GM12878 (cell line): ENCODE results near the gene ACACB. TPM values are rescaled to one million over a fixed set of nuclear protein-coding genes. Genes with fewer than 3 reads are reported as not detected.

Source experiments
- ATF7 ChIP-seq: fragments of 450-650 bp; IDR thresholded peaks from 2 replicates; pipeline ENCODE4 v1.6.1; 2016; ENCODE audit warnings: low read depth, mild to moderate bottlenecking
- BCL11A ChIP-seq: IDR thresholded peaks from 2 replicates; pipeline ENCODE4 v1.6.1; 2011; ENCODE audit warnings: low read depth, low read length
- CHD4 ChIP-seq: fragments of 200-600 bp; sonication (generic); IDR thresholded peaks from 2 replicates; pipeline ENCODE4 v1.6.1; 2016; ENCODE audit warnings: mild to moderate bottlenecking
- E4F1 ChIP-seq: fragments of 450-650 bp; IDR thresholded peaks from 2 replicates; pipeline ENCODE4 v1.6.1; 2018; ENCODE audit warnings: borderline replicate concordance, mild to moderate bottlenecking; ENCODE audit not compliant: partially characterized antibody
- FOXK2 ChIP-seq: fragments of 450-650 bp; IDR thresholded peaks from 2 replicates; pipeline ENCODE4 v1.6.1; 2017; ENCODE audit warnings: mild to moderate bottlenecking, moderate library complexity
- HDAC6 ChIP-seq: fragments of 200-600 bp; sonication (generic); IDR thresholded peaks from one replicate; pipeline ENCODE4 v1.8.0; 2017; ENCODE audit warnings: antibody characterized with exemption; ENCODE audit not compliant: unreplicated experiment
- IKZF1 ChIP-seq: fragments of 450-650 bp; conservative IDR thresholded peaks from 2 replicates; pipeline ENCODE4 v1.6.1; 2017; ENCODE audit warnings: antibody characterized with exemption, mild to moderate bottlenecking
- JUNB ChIP-seq: IDR thresholded peaks from 2 replicates; pipeline ENCODE4 v1.6.1; 2016; ENCODE audit warnings: antibody characterized with exemption, mild to moderate bottlenecking
- KAT2A ChIP-seq: conservative IDR thresholded peaks from 2 replicates; pipeline ENCODE4 v1.6.1; 2011; ENCODE audit warnings: low read depth, low read length; ENCODE audit not compliant: control insufficient read depth
- MTA2 ChIP-seq: fragments of 450-650 bp; IDR thresholded peaks from 2 replicates; pipeline ENCODE4 v1.6.1; 2016; ENCODE audit warnings: low read depth, mild to moderate bottlenecking, moderate library complexity
- MTA3 ChIP-seq: IDR thresholded peaks from 2 replicates; pipeline ENCODE4 v1.6.1; 2012; ENCODE audit warnings: low read length, inconsistent platforms, borderline replicate concordance
- MYC ChIP-seq: IDR thresholded peaks from 2 replicates; pipeline ENCODE4 v1.6.1; 2011; ENCODE audit warnings: mild to moderate bottlenecking, low read length, moderate library complexity, inconsistent platforms; ENCODE audit not compliant: insufficient read depth, insufficient replicate concordance, insufficient read length, severe bottlenecking
- POLR2A ChIP-seq: IDR thresholded peaks from 2 replicates; pipeline ENCODE4 v1.6.1; 2011; ENCODE audit warnings: low read depth, mild to moderate bottlenecking, low read length
- POU2F2 ChIP-seq: IDR thresholded peaks from 3 replicates; pipeline ENCODE4 v1.6.1; 2011; ENCODE audit warnings: low read depth, mild to moderate bottlenecking, low read length, borderline replicate concordance
- SMC3 ChIP-seq: IDR thresholded peaks from 2 replicates; pipeline ENCODE4 v1.6.1; 2011; ENCODE audit warnings: low read length, improper control_type of control experiment, borderline replicate concordance
- ZNF207 ChIP-seq: fragments of 450-650 bp; IDR thresholded peaks from 2 replicates; pipeline ENCODE4 v1.6.1; 2014; ENCODE audit warnings: antibody characterized with exemption, mild to moderate bottlenecking, borderline replicate concordance
- ZNF217 ChIP-seq: fragments of 450-650 bp; IDR thresholded peaks from 2 replicates; pipeline ENCODE4 v1.6.1; 2017; ENCODE audit warnings: antibody characterized with exemption, mild to moderate bottlenecking
- polyA plus RNA-seq, 11 experiments: library from polyadenylated mRNA; depleted of rRNA in 4 of 11; unstranded in 6 of 11; stranded (reverse) in 5 of 11; fragments of >200 nt; fragmentation: Nextera tagmentation in 4 of 11; fragmentation: Illumina TruSeq in 1 of 11; extraction: Ambion mirVana in 4 of 11; extraction: Trizol in 1 of 11; gene quantifications; 1 replicate in 1 of 11; 2 replicates in 10 of 11; pipeline versions ENCODE4 v1.2.1 to v1.2.3, GENCODE V29; 2011 to 2016; ENCODE audit warnings: inconsistent platforms in 2 of 11, missing spikeins in 2 of 11, low read depth in 1 of 11
- total RNA-seq, 4 experiments: library from RNA; depleted of rRNA in 3 of 4; stranded (reverse); fragments of >200 nt in 3 of 4; fragmentation: Illumina TruSeq in 1 of 4; extraction: Trizol in 1 of 4; gene quantifications; 2 replicates each; pipeline versions ENCODE4 v1.2.1 to v1.2.3, GENCODE V29; 2013 to 2021
- TF ChIP-seq, protein P1 (sequence below): IDR thresholded peaks from 2 replicates; pipeline ENCODE4 v1.6.1; 2012; ENCODE audit warnings: low read length, inconsistent platforms
- TF ChIP-seq, protein P2 (sequence below): fragments of 450-650 bp; IDR thresholded peaks from 2 replicates; pipeline ENCODE4 v1.6.1; 2018; ENCODE audit warnings: mild to moderate bottlenecking, low read depth, moderate library complexity; ENCODE audit not compliant: partially characterized antibody
- TF ChIP-seq, protein P3 (sequence below): fragments of 450-650 bp; formaldehyde crosslinking; IDR thresholded peaks from 2 replicates; pipeline ENCODE4 v1.4.0; 2022; ENCODE audit warnings: mild to moderate bottlenecking, moderate library complexity

The ACACB gene
- total and polyA plus RNA-seq, 10 of the 15 experiments (the other 5 are each of a cell fraction or from before 2014, with no cell fraction given) = 0.05 to 1.9 (median 0.38) TPM; not detected in 2

GRCh38 chr12:109093022-109093918 lies 23.1 kb upstream of the ACACB start, which contains the start of gene ALKBH2 (continued):
- TF ChIP-seq IKZF1 (peak; percentile 82), ZNF207 (peak; percentile 90), SMC3 (peak; percentile 70), ZNF217 (no peak), POLR2A (peak; percentile 97), FOXK2 (no peak), CHD4 (no peak), POU2F2 (peak; percentile 90), MTA3 (no peak), BCL11A (peak; percentile 37; the same call in 1 of the 2 replicates), KAT2A (no peak), E4F1 (peak; percentile 41), MTA2 (peak; percentile 36), MYC (peak; percentile 93), HDAC6 (no peak), JUNB (no peak), ATF7 (peak; percentile 84)
- TF ChIP-seq, protein P1, sequence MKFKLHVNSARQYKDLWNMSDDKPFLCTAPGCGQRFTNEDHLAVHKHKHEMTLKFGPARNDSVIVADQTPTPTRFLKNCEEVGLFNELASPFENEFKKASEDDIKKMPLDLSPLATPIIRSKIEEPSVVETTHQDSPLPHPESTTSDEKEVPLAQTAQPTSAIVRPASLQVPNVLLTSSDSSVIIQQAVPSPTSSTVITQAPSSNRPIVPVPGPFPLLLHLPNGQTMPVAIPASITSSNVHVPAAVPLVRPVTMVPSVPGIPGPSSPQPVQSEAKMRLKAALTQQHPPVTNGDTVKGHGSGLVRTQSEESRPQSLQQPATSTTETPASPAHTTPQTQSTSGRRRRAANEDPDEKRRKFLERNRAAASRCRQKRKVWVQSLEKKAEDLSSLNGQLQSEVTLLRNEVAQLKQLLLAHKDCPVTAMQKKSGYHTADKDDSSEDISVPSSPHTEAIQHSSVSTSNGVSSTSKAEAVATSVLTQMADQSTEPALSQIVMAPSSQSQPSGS = peak; percentile 65
- TF ChIP-seq, protein P2, sequence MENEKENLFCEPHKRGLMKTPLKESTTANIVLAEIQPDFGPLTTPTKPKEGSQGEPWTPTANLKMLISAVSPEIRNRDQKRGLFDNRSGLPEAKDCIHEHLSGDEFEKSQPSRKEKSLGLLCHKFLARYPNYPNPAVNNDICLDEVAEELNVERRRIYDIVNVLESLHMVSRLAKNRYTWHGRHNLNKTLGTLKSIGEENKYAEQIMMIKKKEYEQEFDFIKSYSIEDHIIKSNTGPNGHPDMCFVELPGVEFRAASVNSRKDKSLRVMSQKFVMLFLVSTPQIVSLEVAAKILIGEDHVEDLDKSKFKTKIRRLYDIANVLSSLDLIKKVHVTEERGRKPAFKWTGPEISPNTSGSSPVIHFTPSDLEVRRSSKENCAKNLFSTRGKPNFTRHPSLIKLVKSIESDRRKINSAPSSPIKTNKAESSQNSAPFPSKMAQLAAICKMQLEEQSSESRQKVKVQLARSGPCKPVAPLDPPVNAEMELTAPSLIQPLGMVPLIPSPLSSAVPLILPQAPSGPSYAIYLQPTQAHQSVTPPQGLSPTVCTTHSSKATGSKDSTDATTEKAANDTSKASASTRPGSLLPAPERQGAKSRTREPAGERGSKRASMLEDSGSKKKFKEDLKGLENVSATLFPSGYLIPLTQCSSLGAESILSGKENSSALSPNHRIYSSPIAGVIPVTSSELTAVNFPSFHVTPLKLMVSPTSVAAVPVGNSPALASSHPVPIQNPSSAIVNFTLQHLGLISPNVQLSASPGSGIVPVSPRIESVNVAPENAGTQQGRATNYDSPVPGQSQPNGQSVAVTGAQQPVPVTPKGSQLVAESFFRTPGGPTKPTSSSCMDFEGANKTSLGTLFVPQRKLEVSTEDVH = no peak
- TF ChIP-seq, protein P3, sequence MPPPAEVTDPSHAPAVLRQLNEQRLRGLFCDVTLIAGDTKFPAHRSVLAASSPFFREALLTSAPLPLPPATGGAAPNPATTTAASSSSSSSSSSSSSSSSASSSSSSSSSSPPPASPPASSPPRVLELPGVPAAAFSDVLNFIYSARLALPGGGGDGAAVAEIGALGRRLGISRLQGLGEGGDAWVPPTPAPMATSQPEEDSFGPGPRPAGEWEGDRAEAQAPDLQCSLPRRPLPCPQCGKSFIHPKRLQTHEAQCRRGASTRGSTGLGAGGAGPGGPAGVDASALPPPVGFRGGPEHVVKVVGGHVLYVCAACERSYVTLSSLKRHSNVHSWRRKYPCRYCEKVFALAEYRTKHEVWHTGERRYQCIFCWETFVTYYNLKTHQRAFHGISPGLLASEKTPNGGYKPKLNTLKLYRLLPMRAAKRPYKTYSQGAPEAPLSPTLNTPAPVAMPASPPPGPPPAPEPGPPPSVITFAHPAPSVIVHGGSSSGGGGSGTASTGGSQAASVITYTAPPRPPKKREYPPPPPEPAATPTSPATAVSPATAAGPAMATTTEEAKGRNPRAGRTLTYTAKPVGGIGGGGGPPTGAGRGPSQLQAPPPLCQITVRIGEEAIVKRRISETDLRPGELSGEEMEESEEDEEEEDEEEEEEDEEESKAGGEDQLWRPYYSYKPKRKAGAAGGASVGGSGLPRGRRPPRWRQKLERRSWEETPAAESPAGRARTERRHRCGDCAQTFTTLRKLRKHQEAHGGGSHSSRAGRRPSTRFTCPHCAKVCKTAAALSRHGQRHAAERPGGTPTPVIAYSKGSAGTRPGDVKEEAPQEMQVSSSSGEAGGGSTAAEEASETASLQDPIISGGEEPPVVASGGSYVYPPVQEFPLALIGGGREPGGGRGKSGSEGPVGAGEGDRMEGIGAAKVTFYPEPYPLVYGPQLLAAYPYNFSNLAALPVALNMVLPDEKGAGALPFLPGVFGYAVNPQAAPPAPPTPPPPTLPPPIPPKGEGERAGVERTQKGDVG (CRISPR knock-in tag) = no peak
